Measurements from ENCODE around the gene OTOP2. TPM values are rescaled to one million over a fixed set of nuclear protein-coding genes. Genes with fewer than 3 reads are reported as not detected.

Gene OTOP2
- total and polyA plus RNA-seq, 2 of the 8 experiments (the other 6 are each of a cell fraction or from before 2014, with no cell fraction given) = 0.23 TPM; not detected in 1

DNA sequence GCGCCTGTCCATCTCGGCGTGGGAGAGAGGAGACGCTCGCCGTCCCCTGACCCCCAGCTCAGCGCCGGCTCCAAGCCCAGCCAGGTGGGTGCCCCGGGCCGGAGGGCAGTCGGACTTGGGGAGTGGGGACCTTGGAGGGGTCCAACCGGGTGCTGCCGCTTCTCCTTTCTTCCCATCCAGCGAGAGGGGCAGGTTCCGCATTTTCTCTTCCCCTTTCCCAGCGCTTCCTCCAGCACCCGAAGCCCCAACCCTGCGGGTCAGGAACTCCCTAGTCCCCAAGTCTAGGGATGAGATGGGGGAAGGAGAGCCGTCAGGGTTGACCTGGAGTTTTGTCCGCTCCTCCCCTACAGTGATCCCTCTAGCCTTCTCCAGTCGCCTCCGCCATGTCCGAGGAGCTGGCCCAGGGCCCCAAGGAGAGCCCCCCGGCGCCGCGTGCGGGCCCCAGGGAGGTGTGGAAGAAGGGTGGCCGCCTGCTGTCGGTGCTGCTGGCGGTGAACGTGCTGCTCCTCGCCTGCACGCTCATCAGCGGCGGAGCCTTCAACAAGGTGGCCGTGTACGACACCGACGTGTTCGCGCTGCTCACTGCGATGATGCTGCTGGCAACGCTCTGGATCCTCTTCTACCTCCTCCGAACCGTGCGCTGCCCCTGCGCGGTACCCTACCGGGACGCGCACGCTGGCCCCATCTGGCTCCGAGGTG, at the start of gene OTOP2 (continued):
- TF ChIP-seq ATF3 (IDR thresholded peaks at IDR 0.05; ENCODE audit: insufficient read depth, low read depth, low read length) (no peak), SUZ12 (IDR thresholded peaks at IDR 0.05; ENCODE audit: low read length) (peak; percentile 96), TEAD4 (IDR thresholded peaks at IDR 0.05; ENCODE audit: low read depth, low read length) (no peak), SIRT6 (IDR thresholded peaks at IDR 0.05; ENCODE audit: low read length) (no peak), JUND (IDR thresholded peaks at IDR 0.05; ENCODE audit: low read length) (no peak), ASH2L (IDR thresholded peaks at IDR 0.05; ENCODE audit: low read length) (no peak), BACH1 (IDR thresholded peaks at IDR 0.05; ENCODE audit: low read length) (no peak), EGR1 (IDR thresholded peaks at IDR 0.05; ENCODE audit: borderline replicate concordance, low read depth, low read length) (no peak), EZH2 (IDR thresholded peaks at IDR 0.05; ENCODE audit: low read depth, low read length, severe bottlenecking) (peak; percentile 98), YY1 (IDR thresholded peaks at IDR 0.05; ENCODE audit: low read depth, low read length) (no peak), HDAC6 (IDR thresholded peaks at IDR 0.05; ENCODE audit: low read depth, low read length) (no peak), EP300 (IDR thresholded peaks at IDR 0.05; ENCODE audit: borderline replicate concordance in 1 of 2, low read depth in 2 of 2, low read length in 2 of 2) (no peak), KDM4A (IDR thresholded peaks at IDR 0.05; ENCODE audit: low read depth, low read length, severe bottlenecking) (peak; percentile 66), CHD2 (IDR thresholded peaks at IDR 0.05; ENCODE audit: low read length) (no peak)
- TF ChIP-seq, protein P1, sequence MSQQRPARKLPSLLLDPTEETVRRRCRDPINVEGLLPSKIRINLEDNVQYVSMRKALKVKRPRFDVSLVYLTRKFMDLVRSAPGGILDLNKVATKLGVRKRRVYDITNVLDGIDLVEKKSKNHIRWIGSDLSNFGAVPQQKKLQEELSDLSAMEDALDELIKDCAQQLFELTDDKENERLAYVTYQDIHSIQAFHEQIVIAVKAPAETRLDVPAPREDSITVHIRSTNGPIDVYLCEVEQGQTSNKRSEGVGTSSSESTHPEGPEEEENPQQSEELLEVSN (IDR thresholded peaks at IDR 0.05) = peak; percentile 24; the same call in 1 of the 2 replicates
